Ovary (tissue), 3 donors: ENCODE measurements around the gene SOST.

Experiments
- CTCF ChIP-seq, 3 donors: fragments of 450-650 bp in 2 of 3; fragments of 200-600 bp in 1 of 3; IDR thresholded peaks; one replicate each; pipeline versions ENCODE4 v1.5.1 to v1.8.0; 2016 to 2022; ENCODE audit warnings: antibody characterized with exemption in 3 of 3, mild to moderate bottlenecking in 1 of 3
- POLR2A ChIP-seq: fragments of 450-650 bp; IDR thresholded peaks from one replicate; pipeline ENCODE4 v1.6.1; 2017; ENCODE audit warnings: antibody characterized with exemption, mild to moderate bottlenecking, moderate library complexity
- donor health status: DM: no; HTN: no; CAD: no.

GRCh38 chr17:43741636-43742035, 17.0 kb downstream of the SOST start:
- TF ChIP-seq POLR2A (no peak), CTCF (IDR thresholded peaks at IDR 0.05) (no peak)
